GM18508 (cell line): Measurements from ENCODE around the gene CCDC172.

Experiments
- ATAC-seq: cut with Tn5 transposase; IDR thresholded peaks from one replicate; pipeline ENCODE4 v1.9.1; 2021; ENCODE audit warnings: moderate number of reproducible peaks; ENCODE audit not compliant: insufficient read depth, unreplicated experiment

CCDC172 gene

GRCh38 chr10:116421815-116422214 is 97.6 kb downstream of the CCDC172 start:
- ATAC-seq: no peak

GRCh38 chr10:116427671-116428070 is 103.4 kb downstream of the CCDC172 start, which contains the start of gene PNLIPRP3:
Gene PNLIPRP3 (plus strand): TSS chr10:116427847. CDS start chr10:116428013, 166 bp downstream.
- no peak for ATAC-seq

DNA sequence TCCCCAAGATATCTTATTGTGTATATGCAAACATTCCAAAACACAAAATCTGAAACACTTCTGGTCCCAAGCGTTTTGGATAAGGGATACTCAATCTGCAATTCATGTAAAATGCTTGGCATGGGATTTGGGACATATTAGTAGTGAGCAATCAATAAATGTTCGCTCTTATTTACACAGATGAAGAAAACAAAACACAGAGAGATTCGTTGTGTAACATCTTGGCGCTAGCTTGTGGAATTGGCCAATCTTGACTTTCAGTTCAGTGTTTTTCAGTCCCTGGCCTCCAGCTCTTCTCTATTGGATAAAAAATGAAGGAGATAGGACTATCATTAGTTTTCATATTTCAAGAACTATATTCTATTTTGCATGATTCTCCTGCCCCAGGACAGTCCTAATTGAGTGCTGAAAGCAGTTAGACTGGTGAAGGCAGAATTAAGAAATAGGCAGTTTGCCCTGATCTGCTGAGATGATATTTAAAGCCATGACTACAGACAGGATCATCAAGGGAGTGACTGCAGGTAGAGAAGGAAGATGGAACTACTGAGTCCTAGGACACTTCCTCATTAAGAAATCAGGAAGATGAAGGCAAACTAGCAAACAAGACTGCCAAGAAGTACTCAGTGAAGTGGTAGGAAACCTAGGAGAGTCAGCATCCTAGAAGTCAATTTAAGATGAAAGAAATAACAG is 105.2 kb downstream of the CCDC172 start:
- no peak for ATAC-seq
